Activated B cell treated with CpG ODN at 0.5 μM for 24 hours (primary cell): ENCODE measurements around the gene ESRP2. TPM values are rescaled to one million over a fixed set of nuclear protein-coding genes. Genes with fewer than 3 reads are reported as not detected.

ENCODE experiments used
- ATAC-seq: fragments of 200-7000 bp; cut with Tn5 transposase; one replicate; pipeline ENCODE4 v1.10.0; 2021; ENCODE audit warnings: low read depth, mild to moderate bottlenecking, moderate library complexity
- CTCF ChIA-PET: fragments of 350-600 bp; sonication (Branson Sonifier 250); formaldehyde crosslinking; loops from one replicate; lab custom pipeline; 2021; ENCODE audit warnings: antibody characterized with exemption; lab: Charles Lee
- POLR2A ChIA-PET: fragments of 350-600 bp; sonication (Branson Sonifier 250); formaldehyde crosslinking; loops from one replicate; lab custom pipeline; 2021; ENCODE audit warnings: antibody characterized with exemption; lab: Charles Lee
- DNase-seq: peaks from one replicate; pipeline ENCODE4 v3.0.0; 2022
- H3K27ac Mint-ChIP-seq: one replicate; pipeline ENCODE4 v1.8.0; 2020; ENCODE audit warnings: mixed read lengths
- H3K27me3 Mint-ChIP-seq: one replicate; pipeline ENCODE4 v1.8.0; 2021; ENCODE audit warnings: mixed read lengths
- H3K36me3 Mint-ChIP-seq: one replicate; pipeline ENCODE4 v1.8.0; 2021; ENCODE audit warnings: low read depth, mixed read lengths
- H3K4me1 Mint-ChIP-seq: one replicate; pipeline ENCODE4 v1.8.0; 2021; ENCODE audit warnings: mixed read lengths
- H3K4me3 Mint-ChIP-seq: one replicate; pipeline ENCODE4 v1.8.0; 2020; ENCODE audit warnings: mild to moderate bottlenecking, mixed read lengths
- H3K9me3 Mint-ChIP-seq: one replicate; pipeline ENCODE4 v1.8.0; 2020; ENCODE audit warnings: mixed read lengths
- intact Hi-C: fragments of 100-400 bp; cut with micrococcal nuclease; formaldehyde crosslinking; loops from one replicate; pipeline ENCODE4 v1.15.1; 2024
- total RNA-seq: library from RNA; stranded (reverse); gene quantifications from 2 replicates; pipeline ENCODE4 v1.2.3, GENCODE V29; 2022
- TF ChIP-seq, protein P1 (sequence below): fragments of 200-600 bp; IDR thresholded peaks from one replicate; pipeline ENCODE4 v1.8.0; 2022; ENCODE audit warnings: antibody characterized with exemption, mild to moderate bottlenecking

Gene ESRP2
- total RNA-seq, 1 donor from 2014 or later, result 0.40 TPM

DNA sequence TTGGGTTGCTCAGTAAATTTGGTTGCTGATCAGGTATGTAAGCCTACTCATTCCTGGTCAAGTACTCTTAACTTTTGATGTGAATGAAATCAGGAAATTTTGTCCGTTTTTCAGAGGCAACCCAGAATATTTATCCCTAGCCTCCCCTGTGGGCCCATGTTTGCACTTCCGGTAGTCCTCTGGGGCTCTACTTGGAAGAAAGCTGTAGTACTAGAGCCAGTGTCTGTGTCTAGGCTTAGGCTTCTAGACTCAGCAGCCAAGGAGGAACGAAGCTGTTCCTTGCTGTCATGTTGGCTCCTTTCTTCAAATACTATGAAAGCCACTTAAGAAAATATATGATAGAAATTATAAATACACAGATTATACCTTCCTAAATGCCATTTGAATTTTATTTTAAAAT, 21.2 kb downstream of the ESRP2 start:
- intact Hi-C loops, result loop anchor here (5.0 kb wide), 1 partner anchor 37 kb away; no protein-coding TSS in a partner anchor
- no peak overlapping the region for H3K4me3 Mint-ChIP-seq
- peaks cover 25% of the 10 kb centered on the region for H3K36me3 Mint-ChIP-seq
- no peak overlapping the region for H3K27ac Mint-ChIP-seq
- peaks cover 12% of the 10 kb centered on the region for H3K4me1 Mint-ChIP-seq
- no peaks in the 10 kb centered on the region for H3K27me3 Mint-ChIP-seq
- no peaks in the 10 kb centered on the region for H3K9me3 Mint-ChIP-seq
- TF ChIP-seq, protein P1, sequence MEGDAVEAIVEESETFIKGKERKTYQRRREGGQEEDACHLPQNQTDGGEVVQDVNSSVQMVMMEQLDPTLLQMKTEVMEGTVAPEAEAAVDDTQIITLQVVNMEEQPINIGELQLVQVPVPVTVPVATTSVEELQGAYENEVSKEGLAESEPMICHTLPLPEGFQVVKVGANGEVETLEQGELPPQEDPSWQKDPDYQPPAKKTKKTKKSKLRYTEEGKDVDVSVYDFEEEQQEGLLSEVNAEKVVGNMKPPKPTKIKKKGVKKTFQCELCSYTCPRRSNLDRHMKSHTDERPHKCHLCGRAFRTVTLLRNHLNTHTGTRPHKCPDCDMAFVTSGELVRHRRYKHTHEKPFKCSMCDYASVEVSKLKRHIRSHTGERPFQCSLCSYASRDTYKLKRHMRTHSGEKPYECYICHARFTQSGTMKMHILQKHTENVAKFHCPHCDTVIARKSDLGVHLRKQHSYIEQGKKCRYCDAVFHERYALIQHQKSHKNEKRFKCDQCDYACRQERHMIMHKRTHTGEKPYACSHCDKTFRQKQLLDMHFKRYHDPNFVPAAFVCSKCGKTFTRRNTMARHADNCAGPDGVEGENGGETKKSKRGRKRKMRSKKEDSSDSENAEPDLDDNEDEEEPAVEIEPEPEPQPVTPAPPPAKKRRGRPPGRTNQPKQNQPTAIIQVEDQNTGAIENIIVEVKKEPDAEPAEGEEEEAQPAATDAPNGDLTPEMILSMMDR, result no peak
- ChIA-PET CTCF (no interaction called here), POLR2A (interaction anchor here (1.0 kb wide), 1 partner anchor 12 kb away, joined by 9 read pairs; no protein-coding TSS in a partner anchor)
- no peak for ATAC-seq
- DNase-seq, result no peak

DNA sequence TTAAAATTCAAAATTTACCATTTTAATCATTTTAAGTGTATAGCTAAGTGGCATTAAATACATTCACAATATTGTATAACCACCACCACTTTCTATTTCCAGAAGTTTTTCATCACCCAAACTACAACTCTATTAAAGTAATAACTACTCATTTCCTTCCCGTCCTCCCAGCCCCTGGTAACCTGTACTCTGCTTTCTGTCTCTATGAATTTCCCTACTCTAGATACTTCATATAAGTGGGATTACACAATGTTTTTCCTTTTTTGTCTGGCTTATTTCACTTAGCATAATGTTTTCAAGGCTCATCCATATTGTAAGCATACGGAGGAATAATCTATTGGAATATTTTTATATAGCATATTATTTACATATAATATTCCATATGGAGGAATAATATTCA, 29.7 kb downstream of the ESRP2 start:
- ChIA-PET POLR2A (interaction anchor here (0.6 to 0.7 kb wide), 2 partner anchors 117 to 573 kb away, joined by 3 read pairs; no protein-coding TSS in a partner anchor), CTCF (no interaction called here)
- DNase-seq (no peak), ATAC-seq (no peak)
- Mint-ChIP-seq H3K27me3 (no peaks in the 10 kb centered on the region), H3K4me1 (no peaks in the 10 kb centered on the region), H3K4me3 (no peak overlapping the region), H3K27ac (no peak overlapping the region), H3K9me3 (no peaks in the 10 kb centered on the region), H3K36me3 (peaks cover 26% of the 10 kb centered on the region)
- TF ChIP-seq, protein P1, result no peak
- intact Hi-C loops, result no loop called here

DNA sequence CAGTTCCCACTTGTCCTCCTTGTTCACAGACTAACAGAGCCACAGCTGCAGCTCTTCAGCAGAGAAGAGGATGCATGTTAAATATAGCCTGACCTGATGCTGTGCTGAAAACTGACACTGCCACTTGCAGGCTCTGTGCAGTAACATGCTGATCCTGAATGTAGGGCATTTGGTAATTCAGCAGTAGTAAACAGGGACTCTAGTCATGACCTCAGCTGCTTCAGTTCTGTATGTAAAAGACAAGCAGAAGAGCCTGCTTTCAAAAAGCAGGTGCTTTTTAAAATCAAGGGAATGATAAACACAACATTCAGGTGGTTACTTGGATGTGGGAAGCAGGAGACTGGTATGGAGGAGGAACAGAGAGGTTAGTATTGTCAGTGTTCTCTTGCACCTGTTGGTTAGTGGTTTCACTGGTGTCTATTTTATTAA, 33.8 kb downstream of the ESRP2 start:
- Mint-ChIP-seq H3K4me3 (no peak overlapping the region), H3K4me1 (peaks cover 8% of the 10 kb centered on the region), H3K9me3 (no peaks in the 10 kb centered on the region), H3K27ac (peak overlapping the region; percentile 24), H3K27me3 (no peaks in the 10 kb centered on the region), H3K36me3 (peaks cover 24% of the 10 kb centered on the region)
- TF ChIP-seq, protein P1, result no peak
- ChIA-PET CTCF (no interaction called here), POLR2A (no interaction called here)
- DNase-seq (no peak), ATAC-seq (no peak)
- intact Hi-C loops, result no loop called here

DNA sequence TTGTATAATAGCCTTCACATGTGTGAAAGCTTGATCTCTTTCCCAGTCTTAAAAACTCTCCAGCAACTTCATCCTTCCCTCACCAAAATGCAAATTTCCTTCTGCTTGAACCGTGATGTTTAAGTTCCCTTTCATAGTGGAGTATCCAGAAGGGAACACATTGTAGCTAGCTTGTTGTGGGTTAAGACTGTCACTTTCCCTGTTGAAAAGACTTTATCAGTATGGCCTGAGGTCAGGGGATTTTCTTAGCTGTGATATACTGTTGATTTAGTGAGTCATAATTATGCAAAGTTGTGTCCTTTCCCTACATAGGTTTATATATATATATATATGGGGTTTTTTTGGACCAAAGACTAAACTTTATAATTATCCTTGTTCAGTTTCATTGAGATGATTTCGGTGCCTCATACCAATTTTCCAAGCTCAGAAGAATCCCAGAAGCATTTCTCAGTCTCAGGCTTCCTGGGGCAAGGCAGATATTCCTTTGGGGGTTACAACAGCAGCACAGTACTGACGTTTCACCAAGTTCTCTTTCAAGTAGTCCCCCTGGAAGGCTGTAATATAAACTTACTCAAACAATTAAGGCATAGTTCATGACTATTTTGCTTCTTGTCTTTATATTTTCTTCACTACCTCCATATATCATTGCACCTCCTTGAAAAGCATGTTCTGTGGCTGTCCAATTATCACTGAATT, 35.7 kb downstream of the ESRP2 start:
- ChIA-PET POLR2A (interaction anchor here (1.1 kb wide), 1 partner anchor 79 kb away, joined by 13 read pairs; no protein-coding TSS in a partner anchor), CTCF (no interaction called here)
- no peaks in the 10 kb centered on the region for H3K9me3 Mint-ChIP-seq
- intact Hi-C loops, result no loop called here
- peak overlapping the region; percentile 55 for H3K27ac Mint-ChIP-seq
- DNase-seq (no peak), ATAC-seq (peak; percentile 45)
- no peak overlapping the region for H3K4me3 Mint-ChIP-seq
- TF ChIP-seq, protein P1, result no peak
- peaks cover 8% of the 10 kb centered on the region for H3K4me1 Mint-ChIP-seq
- peaks cover 19% of the 10 kb centered on the region for H3K36me3 Mint-ChIP-seq
- no peaks in the 10 kb centered on the region for H3K27me3 Mint-ChIP-seq

DNA sequence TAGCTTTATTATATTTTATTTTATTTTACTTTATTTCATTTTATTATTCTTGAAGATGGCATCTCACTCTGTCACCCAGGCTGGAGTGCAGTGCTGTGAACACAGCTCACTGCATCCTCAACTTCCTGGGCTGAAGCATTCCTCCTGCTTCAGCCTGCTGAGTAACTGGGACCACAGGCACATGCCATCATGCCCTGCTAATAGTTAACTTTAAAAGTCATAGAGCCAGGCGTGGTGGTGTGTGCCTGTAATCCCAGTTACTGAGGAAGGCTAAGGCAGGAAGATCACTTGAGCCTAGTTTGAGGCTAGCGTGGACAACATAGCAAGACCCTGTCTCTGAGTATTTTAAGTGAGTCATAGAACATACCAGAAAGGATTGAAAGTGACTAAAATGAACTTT, 38.7 kb downstream of the ESRP2 start:
- TF ChIP-seq, protein P1, result no peak
- intact Hi-C loops, result no loop called here
- Mint-ChIP-seq H3K9me3 (no peaks in the 10 kb centered on the region), H3K4me1 (peaks cover 8% of the 10 kb centered on the region), H3K27me3 (no peaks in the 10 kb centered on the region), H3K27ac (no peak overlapping the region), H3K36me3 (peaks cover 27% of the 10 kb centered on the region), H3K4me3 (no peak overlapping the region)
- ChIA-PET CTCF (no interaction called here), POLR2A (no interaction called here)
- ATAC-seq (no peak), DNase-seq (no peak)
